ENCODE data around the gene EXT2.
A peak's percentile ranks its signal among the peaks of the same experiment; 100 is the strongest.

Gene EXT2

DNA sequence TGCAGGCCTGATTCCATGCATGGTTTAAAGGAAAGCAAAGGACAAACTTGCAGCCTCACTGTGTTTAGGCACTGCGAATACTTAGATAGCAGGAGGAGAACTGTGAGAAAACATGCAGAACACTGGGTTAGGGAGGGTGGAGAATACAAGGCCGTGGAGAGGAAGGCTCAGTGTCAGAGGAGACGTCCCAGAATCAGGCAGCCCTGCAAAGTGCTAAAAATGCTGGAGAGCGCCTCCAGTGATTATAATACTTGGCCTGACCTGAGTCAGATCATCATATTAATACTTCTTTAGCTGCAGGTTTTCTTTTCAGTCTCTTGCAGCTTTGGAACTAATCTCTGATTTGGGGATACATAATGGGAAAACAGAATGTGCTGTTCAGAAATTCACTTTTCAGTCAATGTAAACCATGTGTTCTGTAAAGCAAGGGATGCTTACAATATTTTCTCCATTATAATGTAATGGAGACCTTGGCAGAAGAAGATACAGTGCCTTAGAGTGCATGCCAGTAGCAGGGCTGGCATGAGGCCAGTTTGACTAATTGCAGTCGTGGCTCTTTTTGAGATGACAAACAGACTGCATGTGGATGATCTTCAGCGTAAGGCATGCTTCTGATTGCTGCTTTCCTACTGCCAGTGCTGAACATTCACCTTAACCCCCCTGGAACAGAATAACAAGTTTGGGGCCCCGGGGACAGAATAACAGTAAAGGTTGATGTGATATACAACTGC lies 16.8 kb downstream of the EXT2 start:
- H3K4me3 ChIP-seq (ENCODE audit: low read depth, low read length): no peak overlapping the region
- TF ChIP-seq, protein P1, sequence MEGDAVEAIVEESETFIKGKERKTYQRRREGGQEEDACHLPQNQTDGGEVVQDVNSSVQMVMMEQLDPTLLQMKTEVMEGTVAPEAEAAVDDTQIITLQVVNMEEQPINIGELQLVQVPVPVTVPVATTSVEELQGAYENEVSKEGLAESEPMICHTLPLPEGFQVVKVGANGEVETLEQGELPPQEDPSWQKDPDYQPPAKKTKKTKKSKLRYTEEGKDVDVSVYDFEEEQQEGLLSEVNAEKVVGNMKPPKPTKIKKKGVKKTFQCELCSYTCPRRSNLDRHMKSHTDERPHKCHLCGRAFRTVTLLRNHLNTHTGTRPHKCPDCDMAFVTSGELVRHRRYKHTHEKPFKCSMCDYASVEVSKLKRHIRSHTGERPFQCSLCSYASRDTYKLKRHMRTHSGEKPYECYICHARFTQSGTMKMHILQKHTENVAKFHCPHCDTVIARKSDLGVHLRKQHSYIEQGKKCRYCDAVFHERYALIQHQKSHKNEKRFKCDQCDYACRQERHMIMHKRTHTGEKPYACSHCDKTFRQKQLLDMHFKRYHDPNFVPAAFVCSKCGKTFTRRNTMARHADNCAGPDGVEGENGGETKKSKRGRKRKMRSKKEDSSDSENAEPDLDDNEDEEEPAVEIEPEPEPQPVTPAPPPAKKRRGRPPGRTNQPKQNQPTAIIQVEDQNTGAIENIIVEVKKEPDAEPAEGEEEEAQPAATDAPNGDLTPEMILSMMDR (IDR thresholded peaks at IDR 0.05): no peak
- H3K27ac ChIP-seq: no peak overlapping the region
- no peaks in the 10 kb centered on the region for H3K27me3 ChIP-seq (ENCODE audit: control insufficient read depth, insufficient read depth, low read length)
- no peak overlapping the region for H3K4me2 ChIP-seq (ENCODE audit: low read length)
- no peak overlapping the region for H2AFZ ChIP-seq
- H3K9ac ChIP-seq: no peak overlapping the region
- no peaks in the 10 kb centered on the region for H3K9me3 ChIP-seq (ENCODE audit: control insufficient read depth, low read length)
- no peaks in the 10 kb centered on the region for H3K36me3 ChIP-seq (ENCODE audit: control insufficient read depth, insufficient read depth, low read length)
- H3K79me2 ChIP-seq: no peaks in the 10 kb centered on the region
- H3K4me1 ChIP-seq: no peaks in the 10 kb centered on the region

DNA sequence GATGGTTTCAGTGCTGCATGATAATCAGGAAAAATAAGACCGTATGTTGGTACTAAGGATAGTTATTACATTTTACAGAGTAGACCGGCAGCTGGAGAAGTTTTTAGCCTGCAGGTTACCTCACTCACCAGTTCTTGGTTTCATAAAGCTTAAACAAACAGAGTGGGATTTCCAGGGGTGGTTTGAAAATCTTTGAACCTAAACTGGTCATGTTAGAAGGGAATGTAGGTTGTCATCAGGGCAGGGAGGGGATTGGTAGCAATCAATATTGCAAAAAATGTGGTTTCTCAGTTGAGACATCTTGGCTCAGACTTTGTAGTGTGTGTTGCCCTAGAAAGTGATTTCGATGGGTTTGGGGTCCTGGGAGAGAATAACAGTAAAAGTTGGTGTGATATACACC lies 17.5 kb downstream of the EXT2 start:
- H3K27me3 ChIP-seq (ENCODE audit: control insufficient read depth, insufficient read depth, low read length): no peaks in the 10 kb centered on the region
- H3K36me3 ChIP-seq (ENCODE audit: control insufficient read depth, insufficient read depth, low read length): no peaks in the 10 kb centered on the region
- no peak overlapping the region for H3K4me2 ChIP-seq (ENCODE audit: low read length)
- no peaks in the 10 kb centered on the region for H3K9me3 ChIP-seq (ENCODE audit: control insufficient read depth, low read length)
- H3K27ac ChIP-seq: no peak overlapping the region
- TF ChIP-seq, protein P1 (IDR thresholded peaks at IDR 0.05): no peak
- no peak overlapping the region for H3K9ac ChIP-seq
- H3K79me2 ChIP-seq: no peaks in the 10 kb centered on the region
- no peak overlapping the region for H3K4me3 ChIP-seq (ENCODE audit: low read depth, low read length)
- no peaks in the 10 kb centered on the region for H3K4me1 ChIP-seq
- H2AFZ ChIP-seq: no peak overlapping the region

DNA sequence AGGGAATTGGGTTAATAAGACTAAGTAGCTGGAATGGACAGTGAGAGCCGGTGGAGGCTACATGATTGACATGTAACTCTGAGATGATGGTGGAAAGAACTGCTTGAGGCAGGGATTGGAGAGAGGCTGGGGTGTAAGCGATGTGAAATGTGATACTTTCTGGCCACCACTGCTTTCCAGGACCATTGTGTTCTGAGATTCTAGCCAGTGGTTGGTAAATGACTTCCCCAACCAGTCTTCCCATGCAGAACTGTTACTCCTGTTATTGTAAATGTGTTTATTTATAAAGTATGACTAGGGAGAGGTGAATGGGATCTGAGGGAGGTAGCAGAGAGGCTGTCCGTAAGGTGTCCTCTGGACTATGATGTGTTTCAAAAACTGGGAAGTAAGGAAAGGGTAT lies 18.1 kb downstream of the EXT2 start:
- Histone ChIP-seq H3K4me3 (ENCODE audit: low read depth, low read length) (no peak overlapping the region), H2AFZ (no peak overlapping the region), H3K27me3 (ENCODE audit: control insufficient read depth, insufficient read depth, low read length) (no peaks in the 10 kb centered on the region), H3K9me3 (ENCODE audit: control insufficient read depth, low read length) (no peaks in the 10 kb centered on the region), H3K4me2 (ENCODE audit: low read length) (no peak overlapping the region), H3K79me2 (no peaks in the 10 kb centered on the region), H3K27ac (no peak overlapping the region), H3K9ac (no peak overlapping the region), H3K4me1 (no peaks in the 10 kb centered on the region), H3K36me3 (ENCODE audit: control insufficient read depth, insufficient read depth, low read length) (no peaks in the 10 kb centered on the region)
- TF ChIP-seq, protein P1 (IDR thresholded peaks at IDR 0.05): no peak

DNA sequence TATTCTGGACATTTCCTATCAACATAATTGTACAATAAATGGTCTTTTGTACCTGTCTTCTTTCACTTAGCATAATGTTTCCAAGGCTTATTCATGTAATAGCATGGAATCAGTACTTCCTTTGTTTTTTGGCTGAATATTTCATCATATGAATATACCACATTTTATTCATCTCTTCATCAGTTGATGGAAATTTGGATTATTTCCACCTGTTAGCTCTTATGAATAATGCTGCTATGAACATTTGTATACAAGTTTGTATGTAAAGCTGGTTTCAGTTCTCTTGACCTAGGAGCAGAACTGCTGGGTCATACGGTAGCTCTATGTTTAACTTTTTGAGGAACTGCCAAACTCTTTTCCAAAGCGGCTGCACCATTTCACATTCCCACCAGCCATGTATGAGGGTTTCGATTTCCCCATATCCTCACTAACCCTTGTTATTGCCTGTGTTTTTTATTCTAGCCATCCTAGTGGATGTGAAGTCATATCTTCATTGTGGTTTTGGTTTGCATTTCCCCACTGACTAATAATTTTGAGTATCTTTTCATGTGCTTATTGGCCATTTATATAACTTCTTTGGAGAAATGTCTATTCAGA lies 20.9 kb downstream of the EXT2 start:
- H3K79me2 ChIP-seq: no peaks in the 10 kb centered on the region
- TF ChIP-seq, protein P1 (IDR thresholded peaks at IDR 0.05): no peak

DNA sequence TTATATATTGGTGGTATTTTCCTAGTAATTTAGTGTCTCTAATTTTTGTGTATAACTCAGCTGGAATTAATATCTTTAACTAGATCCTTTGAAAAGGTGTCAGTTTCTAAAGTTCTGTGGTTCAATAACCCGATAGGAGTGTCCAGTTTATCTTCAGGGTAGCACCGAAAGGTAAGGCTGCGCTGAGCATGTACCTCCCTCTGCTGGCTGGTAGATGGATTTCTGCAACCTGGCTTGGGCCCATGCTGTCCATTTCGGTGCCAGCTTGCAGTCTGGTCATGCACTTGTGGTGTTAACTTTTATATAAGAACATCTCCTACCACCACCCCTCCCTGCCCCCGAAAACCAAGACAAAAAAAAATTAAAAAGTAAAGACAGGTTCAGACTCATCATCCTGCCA lies 24.7 kb downstream of the EXT2 start:
- Histone ChIP-seq H3K9ac (no peak overlapping the region), H3K4me3 (ENCODE audit: low read depth, low read length) (no peak overlapping the region), H3K9me3 (ENCODE audit: control insufficient read depth, low read length) (no peaks in the 10 kb centered on the region), H3K36me3 (ENCODE audit: control insufficient read depth, insufficient read depth, low read length) (no peaks in the 10 kb centered on the region), H3K4me1 (no peaks in the 10 kb centered on the region), H2AFZ (no peak overlapping the region), H3K79me2 (no peaks in the 10 kb centered on the region), H3K4me2 (ENCODE audit: low read length) (no peak overlapping the region), H3K27ac (no peak overlapping the region), H3K27me3 (ENCODE audit: control insufficient read depth, insufficient read depth, low read length) (no peaks in the 10 kb centered on the region)
- TF ChIP-seq, protein P1 (IDR thresholded peaks at IDR 0.05): peak; percentile 15

More for the DNA sequence above, 20.9 kb downstream of the EXT2 start:
- no peaks in the 10 kb centered on the region for H3K4me1 ChIP-seq
- no peaks in the 10 kb centered on the region for H3K9me3 ChIP-seq (ENCODE audit: control insufficient read depth, low read length)
- H3K27ac ChIP-seq: no peak overlapping the region
- H2AFZ ChIP-seq: no peak overlapping the region
- H3K9ac ChIP-seq: no peak overlapping the region
- no peak overlapping the region for H3K4me3 ChIP-seq (ENCODE audit: low read depth, low read length)
- no peaks in the 10 kb centered on the region for H3K27me3 ChIP-seq (ENCODE audit: control insufficient read depth, insufficient read depth, low read length)
- H3K36me3 ChIP-seq (ENCODE audit: control insufficient read depth, insufficient read depth, low read length): no peaks in the 10 kb centered on the region
- H3K4me2 ChIP-seq (ENCODE audit: low read length): no peak overlapping the region
